MM.1S (cell line): ENCODE measurements around the gene SLIT1.

Experiments used
- DNase-seq: peaks from one replicate; pipeline ENCODE4 v3.0.0-alpha.2; 2015
- H2AFZ ChIP-seq: fragments of 300-600 bp; sonication (generic); 2 replicates; pipeline ENCODE4 v1.6.0; 2016; ENCODE audit warnings: antibody characterized with exemption, low read length
- H3F3A ChIP-seq: fragments of 300-600 bp; sonication (generic); 2 replicates; pipeline ENCODE4 v1.6.1; 2016; ENCODE audit warnings: mild to moderate bottlenecking, antibody characterized with exemption, low read length, moderate library complexity, mixed read lengths; ENCODE audit not compliant: insufficient read depth
- H3K27ac ChIP-seq: fragments of 300-600 bp; sonication (generic); 2 replicates; pipeline ENCODE4 v1.5.1; 2016; ENCODE audit warnings: mild to moderate bottlenecking, low read length
- H3K27me3 ChIP-seq: fragments of 300-600 bp; sonication (generic); replicated peaks from 2 replicates; pipeline ENCODE4 v1.6.0; 2016; ENCODE audit warnings: low read length; ENCODE audit not compliant: insufficient read depth
- H3K36me3 ChIP-seq: fragments of 300-600 bp; sonication (generic); replicated peaks from 2 replicates; pipeline ENCODE4 v1.6.1; 2016; ENCODE audit warnings: mild to moderate bottlenecking, low read length, mixed read lengths; ENCODE audit not compliant: insufficient read depth
- H3K4me1 ChIP-seq: fragments of 300-600 bp; sonication (generic); 2 replicates; pipeline ENCODE4 v1.6.1; 2016; ENCODE audit warnings: low read length, mixed read lengths
- H3K4me2 ChIP-seq: fragments of 300-600 bp; sonication (generic); 2 replicates; pipeline ENCODE4 v1.6.0; 2016; ENCODE audit warnings: low read depth, low read length
- H3K4me3 ChIP-seq: fragments of 300-600 bp; sonication (generic); 2 replicates; pipeline ENCODE4 v1.5.1; 2016; ENCODE audit warnings: low read length, mixed read lengths
- H3K79me2 ChIP-seq: fragments of 300-600 bp; sonication (generic); 2 replicates; pipeline ENCODE4 v1.6.1; 2016; ENCODE audit warnings: mixed run types, low read length, mixed read lengths
- H3K9ac ChIP-seq: fragments of 300-600 bp; sonication (generic); 2 replicates; pipeline ENCODE4 v1.6.1; 2016; ENCODE audit warnings: low read length, mixed read lengths
- H3K9me2 ChIP-seq: fragments of 300-600 bp; sonication (generic); replicated peaks from 2 replicates; pipeline ENCODE4 v1.6.1; 2016; ENCODE audit warnings: mild to moderate bottlenecking, low read length, mixed read lengths; ENCODE audit not compliant: insufficient read depth
- H3K9me3 ChIP-seq: fragments of 300-600 bp; sonication (generic); replicated peaks from 2 replicates; pipeline ENCODE4 v1.6.1; 2016; ENCODE audit warnings: mild to moderate bottlenecking, low read length, mixed read lengths; ENCODE audit not compliant: insufficient read depth
- H4K20me1 ChIP-seq: fragments of 300-600 bp; sonication (generic); 2 replicates; pipeline ENCODE4 v1.6.1; 2016; ENCODE audit warnings: mild to moderate bottlenecking, low read length, moderate library complexity, mixed read lengths; ENCODE audit not compliant: insufficient read depth
- EZH2 ChIP-seq: fragments of 300-600 bp; sonication (generic); optimal IDR thresholded peaks from 2 replicates; pipeline ENCODE3; 2017; ENCODE audit warnings: low read depth, mild to moderate bottlenecking, antibody characterized with exemption, low read length, mixed read lengths
- EZH2phosphoT487 ChIP-seq: fragments of 300-600 bp; sonication (generic); IDR thresholded peaks from 2 replicates; pipeline ENCODE4 v1.6.1; 2018; ENCODE audit warnings: antibody characterized with exemption, low read length
- TF ChIP-seq, protein P1 (sequence below): fragments of 300-600 bp; sonication (generic); IDR thresholded peaks from 2 replicates; pipeline ENCODE4 v1.5.1; 2016; ENCODE audit warnings: antibody characterized with exemption, low read length, mixed read lengths

The SLIT1 gene

DNA sequence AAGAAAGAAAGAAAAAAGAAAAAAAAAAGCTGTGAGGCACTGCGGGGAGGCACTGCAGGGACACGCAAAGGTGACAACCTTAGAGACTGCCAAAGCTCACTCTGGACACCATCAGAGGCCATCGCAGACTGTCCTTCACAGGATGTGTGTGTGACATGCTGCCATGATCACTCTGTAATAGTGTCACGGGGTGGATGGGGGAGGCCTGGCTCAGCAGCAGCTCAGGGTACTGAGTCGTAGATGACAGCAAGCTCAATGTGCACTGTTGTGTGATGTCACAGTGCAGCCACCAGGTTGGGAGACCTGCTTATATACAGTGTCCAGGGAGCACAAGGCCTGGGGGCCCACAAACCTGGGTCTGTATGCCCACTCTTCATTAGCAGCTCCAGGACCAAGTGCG is 83.3 kb downstream of the SLIT1 start:
- no peaks in the 10 kb centered on the region for H3K36me3 ChIP-seq
- H3K9me3 ChIP-seq, result no peaks in the 10 kb centered on the region
- H3K9ac ChIP-seq, result no peak overlapping the region
- no peak overlapping the region for H3K4me2 ChIP-seq
- no peak for DNase-seq
- H3K27ac ChIP-seq, result no peak overlapping the region
- H3K27me3 ChIP-seq, result peaks cover 14% of the 10 kb centered on the region
- H3K4me3 ChIP-seq, result no peak overlapping the region
- no peaks in the 10 kb centered on the region for H3K79me2 ChIP-seq
- no peaks in the 10 kb centered on the region for H3F3A ChIP-seq
- H2AFZ ChIP-seq, result no peak overlapping the region
- TF ChIP-seq, protein P1, sequence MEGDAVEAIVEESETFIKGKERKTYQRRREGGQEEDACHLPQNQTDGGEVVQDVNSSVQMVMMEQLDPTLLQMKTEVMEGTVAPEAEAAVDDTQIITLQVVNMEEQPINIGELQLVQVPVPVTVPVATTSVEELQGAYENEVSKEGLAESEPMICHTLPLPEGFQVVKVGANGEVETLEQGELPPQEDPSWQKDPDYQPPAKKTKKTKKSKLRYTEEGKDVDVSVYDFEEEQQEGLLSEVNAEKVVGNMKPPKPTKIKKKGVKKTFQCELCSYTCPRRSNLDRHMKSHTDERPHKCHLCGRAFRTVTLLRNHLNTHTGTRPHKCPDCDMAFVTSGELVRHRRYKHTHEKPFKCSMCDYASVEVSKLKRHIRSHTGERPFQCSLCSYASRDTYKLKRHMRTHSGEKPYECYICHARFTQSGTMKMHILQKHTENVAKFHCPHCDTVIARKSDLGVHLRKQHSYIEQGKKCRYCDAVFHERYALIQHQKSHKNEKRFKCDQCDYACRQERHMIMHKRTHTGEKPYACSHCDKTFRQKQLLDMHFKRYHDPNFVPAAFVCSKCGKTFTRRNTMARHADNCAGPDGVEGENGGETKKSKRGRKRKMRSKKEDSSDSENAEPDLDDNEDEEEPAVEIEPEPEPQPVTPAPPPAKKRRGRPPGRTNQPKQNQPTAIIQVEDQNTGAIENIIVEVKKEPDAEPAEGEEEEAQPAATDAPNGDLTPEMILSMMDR, result no peak
- TF ChIP-seq EZH2 (no peak), EZH2phosphoT487 (no peak)
- H3K4me1 ChIP-seq, result no peaks in the 10 kb centered on the region
- no peaks in the 10 kb centered on the region for H4K20me1 ChIP-seq
- no peaks in the 10 kb centered on the region for H3K9me2 ChIP-seq

DNA sequence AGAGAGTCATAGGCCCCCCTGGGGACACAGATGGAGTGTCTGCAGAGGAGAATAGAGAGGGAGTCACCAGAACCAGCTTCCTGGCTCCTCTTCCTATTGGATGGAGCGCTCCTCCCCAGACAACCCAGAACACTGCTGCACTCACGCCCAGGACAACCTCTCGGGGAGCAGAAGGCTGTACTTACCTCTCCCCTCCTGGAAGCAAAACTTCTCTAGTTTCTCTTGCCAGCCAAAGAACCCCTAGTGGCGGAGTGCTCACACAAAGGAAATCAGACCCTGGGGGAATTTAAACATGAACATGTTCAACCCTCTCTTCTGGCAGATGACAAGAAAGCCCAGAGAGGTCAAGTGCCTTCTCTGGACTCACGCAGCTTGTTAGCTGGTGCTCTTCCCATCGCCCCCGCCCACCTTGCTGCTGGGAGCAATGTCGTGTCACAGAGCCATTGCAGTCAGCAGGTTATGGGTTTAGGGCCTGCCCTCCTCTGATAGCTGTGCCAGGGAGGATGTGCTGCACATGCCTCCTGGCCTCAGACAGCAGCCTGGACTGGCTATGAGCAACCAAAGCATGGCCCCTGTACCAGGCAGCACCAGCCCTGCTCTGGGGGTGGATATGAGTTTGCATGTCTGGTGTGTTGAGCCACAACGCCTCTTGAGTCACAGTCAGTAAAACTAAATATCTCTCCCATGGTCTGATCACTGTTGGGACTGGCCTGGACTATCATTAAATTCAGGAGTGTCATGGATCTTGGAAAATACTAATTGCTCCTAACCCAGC is 84.4 kb downstream of the SLIT1 start:
- Histone ChIP-seq H3K9me3 (no peaks in the 10 kb centered on the region), H4K20me1 (no peaks in the 10 kb centered on the region), H3K4me3 (no peak overlapping the region), H3K9me2 (no peaks in the 10 kb centered on the region), H3K79me2 (no peaks in the 10 kb centered on the region), H3K4me1 (no peaks in the 10 kb centered on the region), H2AFZ (no peak overlapping the region), H3K27ac (no peak overlapping the region), H3F3A (no peaks in the 10 kb centered on the region), H3K27me3 (peaks cover 15% of the 10 kb centered on the region), H3K9ac (no peak overlapping the region), H3K4me2 (no peak overlapping the region), H3K36me3 (no peaks in the 10 kb centered on the region)
- DNase-seq, result no peak
- TF ChIP-seq EZH2 (no peak), EZH2phosphoT487 (no peak)
- TF ChIP-seq, protein P1, result no peak

DNA sequence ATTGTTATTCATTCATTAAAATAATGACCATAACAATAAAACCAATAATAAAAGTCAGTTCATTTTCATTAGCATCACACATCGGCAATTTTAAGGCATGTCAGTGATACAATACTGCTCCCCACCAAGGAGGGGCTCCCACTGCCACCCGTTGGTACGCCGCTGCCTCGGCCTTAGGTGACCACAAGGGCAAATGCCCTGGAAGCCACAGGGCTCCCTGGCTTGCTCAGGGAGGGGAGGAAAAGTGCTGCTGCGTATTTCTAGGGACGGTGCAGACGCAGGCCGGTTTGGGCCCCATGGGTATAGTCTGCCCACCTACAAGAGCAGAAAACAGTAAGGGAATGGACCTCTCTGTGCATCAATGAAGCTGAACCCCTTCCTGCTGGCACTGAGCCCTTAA is 85.1 kb downstream of the SLIT1 start:
- peaks cover 20% of the 10 kb centered on the region for H3K27me3 ChIP-seq
- no peak overlapping the region for H3K27ac ChIP-seq
- no peaks in the 10 kb centered on the region for H3K4me1 ChIP-seq

More for the DNA sequence above, 85.1 kb downstream of the SLIT1 start:
- Histone ChIP-seq H3K9me3 (no peaks in the 10 kb centered on the region), H2AFZ (no peak overlapping the region), H4K20me1 (no peaks in the 10 kb centered on the region), H3K4me2 (no peak overlapping the region), H3K9ac (no peak overlapping the region), H3F3A (no peaks in the 10 kb centered on the region), H3K4me3 (no peak overlapping the region), H3K79me2 (no peaks in the 10 kb centered on the region), H3K36me3 (no peaks in the 10 kb centered on the region), H3K9me2 (no peaks in the 10 kb centered on the region)
- DNase-seq, result no peak
- TF ChIP-seq EZH2, result no peak
- TF ChIP-seq, protein P1, result no peak
- no peak for TF ChIP-seq EZH2phosphoT487
